ENCODE measurements around the gene PEAR1.

GRCh38 chr1:156885314-156885713 lies 8.2 kb upstream of the PEAR1 start:
- TF ChIP-seq CTCF (IDR thresholded peaks at IDR 0.05; ENCODE audit: low read depth, low read length): no peak
- no peak for TF ChIP-seq EZH2phosphoT487 (IDR thresholded peaks at IDR 0.05; ENCODE audit: low read depth)
